ENCODE data around the gene HOXD10. TPM values are rescaled to one million over a fixed set of nuclear protein-coding genes. Genes with fewer than 3 reads are reported as not detected.

Gene HOXD10
- total RNA-seq, 1 donor from 2014 or later, result 14.3 TPM

DNA sequence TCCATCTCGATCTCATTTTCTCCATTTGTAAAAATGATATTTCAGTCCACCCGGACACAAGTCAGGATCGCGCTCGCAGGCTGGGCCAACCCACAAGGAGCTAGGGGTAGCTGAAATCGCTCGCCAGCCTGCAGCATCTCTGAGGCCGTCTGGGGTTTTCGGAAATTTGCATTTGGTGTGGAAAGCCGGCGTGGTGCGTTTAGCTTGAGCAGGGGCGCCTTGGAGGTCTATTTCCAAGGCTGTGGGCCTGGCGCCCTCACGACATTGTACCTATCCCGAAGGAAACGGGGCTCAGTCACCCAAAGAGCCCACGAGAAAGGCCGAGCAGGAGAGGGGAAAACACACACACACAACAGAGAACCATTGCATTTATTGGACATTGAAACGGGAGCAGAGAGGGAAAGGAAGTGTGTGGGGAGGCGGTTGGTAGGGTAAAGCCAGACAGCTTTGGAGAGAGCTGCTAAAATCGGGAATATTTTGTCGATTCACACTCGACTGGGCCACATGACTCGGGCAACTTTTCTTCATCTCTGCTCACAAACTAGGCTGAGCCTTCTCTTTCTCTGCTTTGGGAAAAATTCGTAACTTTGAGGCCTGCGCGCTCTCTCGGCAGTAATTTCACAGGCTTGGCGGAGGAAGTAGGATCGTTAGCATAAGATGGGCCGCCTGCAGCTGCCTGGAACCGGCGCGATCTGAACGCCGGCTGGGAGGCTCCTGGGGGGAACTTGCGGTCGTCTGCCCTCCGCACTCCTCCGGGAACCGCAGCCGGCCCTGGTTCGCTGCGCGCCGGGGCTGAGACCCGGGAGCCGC, 11.8 kb downstream of the HOXD10 start:
- TF ChIP-seq, protein P1, sequence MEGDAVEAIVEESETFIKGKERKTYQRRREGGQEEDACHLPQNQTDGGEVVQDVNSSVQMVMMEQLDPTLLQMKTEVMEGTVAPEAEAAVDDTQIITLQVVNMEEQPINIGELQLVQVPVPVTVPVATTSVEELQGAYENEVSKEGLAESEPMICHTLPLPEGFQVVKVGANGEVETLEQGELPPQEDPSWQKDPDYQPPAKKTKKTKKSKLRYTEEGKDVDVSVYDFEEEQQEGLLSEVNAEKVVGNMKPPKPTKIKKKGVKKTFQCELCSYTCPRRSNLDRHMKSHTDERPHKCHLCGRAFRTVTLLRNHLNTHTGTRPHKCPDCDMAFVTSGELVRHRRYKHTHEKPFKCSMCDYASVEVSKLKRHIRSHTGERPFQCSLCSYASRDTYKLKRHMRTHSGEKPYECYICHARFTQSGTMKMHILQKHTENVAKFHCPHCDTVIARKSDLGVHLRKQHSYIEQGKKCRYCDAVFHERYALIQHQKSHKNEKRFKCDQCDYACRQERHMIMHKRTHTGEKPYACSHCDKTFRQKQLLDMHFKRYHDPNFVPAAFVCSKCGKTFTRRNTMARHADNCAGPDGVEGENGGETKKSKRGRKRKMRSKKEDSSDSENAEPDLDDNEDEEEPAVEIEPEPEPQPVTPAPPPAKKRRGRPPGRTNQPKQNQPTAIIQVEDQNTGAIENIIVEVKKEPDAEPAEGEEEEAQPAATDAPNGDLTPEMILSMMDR (conservative IDR thresholded peaks at IDR 0.05; ENCODE audit: low read depth, low read length), result no peak
- H3K4me3 ChIP-seq (ENCODE audit: low read depth, low read length), result peak overlapping the region; percentile 63
- no peak for DNase-seq (ENCODE audit: low read depth)

DNA sequence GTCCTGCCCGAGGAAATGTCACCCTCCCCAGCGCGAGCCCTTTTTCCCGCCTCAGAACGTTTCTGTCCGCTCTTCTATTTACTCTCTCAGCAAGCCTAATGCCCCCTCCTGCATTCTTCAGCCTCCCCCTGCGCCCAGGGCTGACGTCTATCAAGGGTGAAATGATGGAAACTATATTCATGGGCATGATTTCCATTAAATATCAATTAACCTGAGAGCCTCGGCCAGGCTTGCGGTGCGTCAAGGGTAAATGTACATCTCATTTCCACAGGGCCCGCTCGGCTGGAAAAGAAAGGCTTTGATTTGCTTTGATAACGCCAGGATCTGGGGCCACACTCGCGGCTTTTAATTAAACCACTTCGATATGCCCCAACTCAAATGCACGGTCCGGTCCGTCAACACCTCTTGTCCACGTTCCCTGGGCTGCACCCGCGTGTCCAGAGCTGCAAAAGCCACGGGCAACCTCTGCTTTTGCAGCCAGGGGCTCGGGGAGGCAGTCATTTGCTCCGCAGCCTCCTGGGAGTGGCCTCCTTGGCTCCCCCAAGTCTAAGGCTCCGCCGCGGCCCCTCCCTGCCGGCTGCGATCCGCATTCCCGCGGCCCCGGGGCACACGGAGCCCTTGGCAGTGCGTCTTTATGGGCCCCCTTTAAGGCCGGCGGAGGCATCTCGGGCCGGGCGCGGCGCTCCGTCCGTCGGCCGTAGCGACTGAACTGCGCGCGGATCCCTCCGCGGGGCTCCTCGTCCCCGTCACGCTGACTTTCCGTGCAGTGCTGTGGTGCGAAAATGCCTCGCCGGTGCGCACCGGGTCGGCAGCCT, 12.6 kb downstream of the HOXD10 start, which contains the start of gene HOXD8:
HOXD8 (plus strand) TSS at position 724 of the 815 bp plus-strand sequence. CDS start 662 bp downstream, outside the sequence.
- TF ChIP-seq, protein P1 (conservative IDR thresholded peaks at IDR 0.05; ENCODE audit: low read depth, low read length), result no peak
- DNase-seq (ENCODE audit: low read depth), result no peak
- H3K4me3 ChIP-seq (ENCODE audit: low read depth, low read length), result peak within 1 kb of the TSS; percentile 63

DNA sequence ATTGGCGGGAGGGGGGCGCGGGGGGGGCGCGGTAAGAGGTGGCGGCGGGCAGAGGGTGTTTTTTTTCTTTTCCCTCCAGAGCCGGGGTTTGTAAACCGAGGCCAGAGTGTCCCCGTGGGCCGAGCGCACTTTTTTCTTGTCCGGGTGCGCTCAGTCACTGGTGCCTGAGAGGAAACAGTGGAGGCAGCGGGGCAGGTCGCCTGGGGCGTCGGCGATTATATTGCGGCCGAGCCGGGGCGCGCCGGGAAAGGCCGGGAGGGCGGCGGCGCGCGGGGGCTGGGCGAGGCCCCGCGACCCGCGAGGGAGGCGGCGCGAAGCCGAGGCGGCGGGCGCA, 13.2 kb downstream of the HOXD10 start:
- peak overlapping the region; percentile 63 for H3K4me3 ChIP-seq (ENCODE audit: low read depth, low read length)
- no peak for DNase-seq (ENCODE audit: low read depth)
- TF ChIP-seq, protein P1 (conservative IDR thresholded peaks at IDR 0.05; ENCODE audit: low read depth, low read length), result no peak

DNA sequence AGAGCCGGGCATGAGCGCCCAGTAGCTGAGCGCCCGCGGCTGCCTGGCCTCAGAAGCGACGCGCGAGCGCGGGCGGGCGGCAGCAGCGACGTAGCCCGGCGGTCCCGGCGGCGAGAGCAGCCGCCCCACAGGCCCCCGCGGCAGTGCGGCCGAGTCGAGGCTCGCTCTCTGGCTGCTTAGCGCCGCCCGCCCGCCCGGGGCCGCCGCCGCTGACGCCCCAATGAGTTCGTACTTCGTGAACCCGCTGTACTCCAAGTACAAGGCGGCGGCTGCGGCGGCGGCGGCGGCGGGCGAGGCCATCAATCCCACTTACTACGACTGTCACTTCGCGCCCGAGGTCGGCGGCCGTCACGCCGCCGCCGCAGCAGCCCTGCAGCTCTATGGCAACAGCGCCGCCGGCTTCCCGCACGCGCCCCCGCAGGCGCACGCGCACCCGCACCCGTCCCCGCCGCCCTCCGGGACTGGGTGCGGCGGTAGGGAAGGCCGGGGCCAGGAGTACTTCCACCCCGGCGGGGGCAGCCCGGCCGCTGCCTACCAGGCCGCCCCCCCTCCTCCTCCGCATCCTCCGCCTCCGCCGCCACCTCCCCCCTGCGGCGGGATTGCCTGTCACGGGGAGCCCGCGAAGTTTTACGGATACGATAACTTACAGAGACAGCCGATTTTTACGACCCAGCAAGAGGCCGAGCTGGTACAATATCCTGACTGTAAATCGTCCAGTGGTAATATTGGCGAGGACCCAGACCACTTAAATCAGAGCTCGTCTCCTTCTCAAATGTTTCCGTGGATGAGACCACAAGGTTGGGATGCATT, 13.8 kb downstream of the HOXD10 start:
- H3K4me3 ChIP-seq (ENCODE audit: low read depth, low read length), result peak overlapping the region; percentile 63
- TF ChIP-seq, protein P1 (conservative IDR thresholded peaks at IDR 0.05; ENCODE audit: low read depth, low read length), result no peak
- DNase-seq (ENCODE audit: low read depth), result no peak

DNA sequence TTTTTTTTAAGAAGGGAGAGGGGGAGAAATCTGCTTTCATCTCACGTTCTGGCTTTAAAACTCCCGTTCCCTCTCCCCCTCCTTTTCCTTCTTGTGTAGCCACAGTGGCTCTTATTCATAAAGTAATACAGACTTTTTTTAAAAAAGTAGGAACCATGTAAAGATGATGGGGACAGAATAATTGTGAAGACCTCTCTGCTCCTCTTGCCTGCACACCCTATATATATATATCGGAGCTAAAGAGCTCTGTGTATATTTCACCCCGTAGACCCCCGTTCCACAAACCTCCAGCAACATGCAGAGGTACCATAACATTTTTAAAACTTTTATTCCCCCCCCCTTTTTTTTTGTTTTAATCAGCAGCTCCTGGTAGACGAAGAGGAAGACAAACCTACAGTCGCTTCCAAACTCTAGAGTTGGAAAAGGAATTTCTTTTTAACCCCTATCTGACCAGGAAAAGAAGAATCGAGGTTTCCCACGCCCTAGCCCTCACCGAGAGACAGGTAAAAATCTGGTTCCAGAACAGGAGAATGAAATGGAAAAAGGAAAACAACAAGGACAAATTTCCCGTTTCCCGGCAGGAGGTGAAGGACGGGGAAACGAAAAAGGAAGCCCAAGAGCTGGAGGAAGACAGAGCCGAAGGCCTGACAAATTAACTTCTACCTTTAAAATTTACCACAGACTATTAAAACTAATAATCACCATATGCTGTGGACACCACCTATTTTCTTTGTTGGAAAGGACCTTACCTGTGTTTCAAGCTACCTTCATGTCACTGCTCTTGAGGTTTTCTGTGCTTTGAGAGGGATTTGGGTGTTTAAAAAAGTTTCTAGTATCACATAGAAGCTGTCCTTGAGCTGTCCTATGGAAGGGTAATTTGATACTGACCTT, 14.6 kb downstream of the HOXD10 start:
- TF ChIP-seq, protein P1 (conservative IDR thresholded peaks at IDR 0.05; ENCODE audit: low read depth, low read length), result no peak
- peak overlapping the region; percentile 63 for H3K4me3 ChIP-seq (ENCODE audit: low read depth, low read length)
- DNase-seq (ENCODE audit: low read depth), result no peak

DNA sequence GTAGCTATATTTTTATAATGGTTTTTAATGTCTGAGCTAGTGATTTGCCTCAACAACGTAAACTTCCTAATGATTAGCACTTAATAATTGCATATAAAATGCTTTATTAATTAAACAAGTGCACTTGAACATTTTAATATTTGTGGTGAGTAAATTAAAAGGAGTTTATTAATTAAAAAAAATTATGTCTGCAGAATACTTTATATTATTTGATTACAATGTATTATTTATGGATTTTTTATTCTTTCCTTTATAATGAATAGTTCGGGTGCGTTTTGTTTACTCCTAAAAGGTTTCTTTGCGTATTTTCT, 15.2 kb downstream of the HOXD10 start:
- no peak for DNase-seq (ENCODE audit: low read depth)
- H3K4me3 ChIP-seq (ENCODE audit: low read depth, low read length), result peak overlapping the region; percentile 63
- TF ChIP-seq, protein P1 (conservative IDR thresholded peaks at IDR 0.05; ENCODE audit: low read depth, low read length), result no peak

Data from epithelial cell of proximal tubule (primary cell).